Activated naive CD4-positive, alpha-beta T cell (primary cell): ENCODE measurements around the gene CSKMT.
"Not testable (repeated sequence)": the region's sequence is repeated elsewhere in the genome, so short reads cannot be mapped to it uniquely, and the experiment has no call there.

Experiments
- DNase-seq, 4 experiments: peaks; one replicate each; lab custom pipeline; 2025; lab: John Stamatoyannopoulos, UW

Gene CSKMT

GRCh38 chr11:62689421-62690183, 24.5 kb downstream of the CSKMT start, which contains the start of gene LRRN4CL:
TSS of gene LRRN4CL (minus strand) at chr11:62689530. CDS start at chr11:62688508, 1,022 bp downstream.
- no peak for DNase-seq

DNA sequence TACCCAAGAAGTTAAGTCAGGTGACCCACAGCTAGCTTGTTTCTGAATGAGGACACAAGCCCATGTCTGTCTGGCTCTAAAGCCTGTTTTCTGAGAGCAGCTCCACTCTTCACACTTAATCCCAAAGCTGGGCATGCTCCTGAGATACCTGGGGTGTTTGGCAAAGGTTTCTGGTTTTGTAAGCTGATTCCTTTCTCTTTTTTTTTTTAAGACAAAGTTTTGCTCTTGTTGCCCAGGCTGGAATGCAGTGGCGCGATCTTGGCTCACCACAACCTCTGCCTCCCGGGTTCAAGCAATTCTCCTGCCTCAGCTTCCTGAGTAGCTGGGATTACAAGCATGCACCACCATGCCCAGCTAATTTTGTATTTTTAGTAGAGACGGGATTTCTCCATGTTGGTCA, 28.5 kb downstream of the CSKMT start:
- DNase-seq: not testable (repeated sequence)

- DNase-seq: peak; percentile 15 to 65 (median 51)
Observed at GRCh38 chr11:62694455-62695167, 29.5 kb downstream of the CSKMT start.

GRCh38 chr11:62702246-62702645, 37.1 kb downstream of the CSKMT start:
- no peak for DNase-seq

DNA sequence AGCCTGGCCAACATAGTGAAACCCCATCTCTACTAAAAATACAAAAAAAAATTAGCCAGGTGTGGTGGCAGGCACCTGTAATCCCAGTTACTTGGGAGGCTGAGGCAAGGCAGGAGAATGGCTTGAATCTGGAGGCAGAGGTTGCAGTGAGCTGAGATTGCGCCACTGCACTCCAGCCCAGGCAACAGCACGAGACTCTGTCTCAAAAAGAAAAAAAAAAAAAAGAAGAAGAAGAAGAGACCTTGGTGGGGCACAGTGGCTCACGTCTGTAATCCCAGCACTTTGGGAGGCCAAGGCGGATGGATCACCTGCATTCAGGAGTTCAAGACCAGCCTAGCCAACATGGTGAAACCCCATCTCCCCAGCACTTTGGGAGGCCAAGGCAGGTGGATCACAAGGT, 38.8 kb downstream of the CSKMT start:
- DNase-seq: not testable (repeated sequence)

GRCh38 chr11:62705413-62705812, 40.3 kb downstream of the CSKMT start:
- DNase-seq: no peak

- peak; percentile 83 to 95 (median 94) for DNase-seq
Observed at GRCh38 chr11:62705880-62706849, 41.1 kb downstream of the CSKMT start.

GRCh38 chr11:62706850-62707247, 41.7 kb downstream of the CSKMT start:
- DNase-seq: no peak

- DNase-seq: no peak
Observed at GRCh38 chr11:62707277-62707861, 42.3 kb downstream of the CSKMT start, which contains the start of the genes BSCL2 and GNG3. TSS of gene BSCL2 (minus strand) at chr11:62707424. CDS start at chr11:62707195, 229 bp downstream. TSS of gene GNG3 (plus strand) at chr11:62707676. CDS start at chr11:62708296, 620 bp downstream.

GRCh38 chr11:62708392-62708791, 43.3 kb downstream of the CSKMT start:
- DNase-seq: no peak

- peak in 1 of 4 experiments; percentile 48 for DNase-seq
Observed at GRCh38 chr11:62708793-62709192, 43.7 kb downstream of the CSKMT start.

DNA sequence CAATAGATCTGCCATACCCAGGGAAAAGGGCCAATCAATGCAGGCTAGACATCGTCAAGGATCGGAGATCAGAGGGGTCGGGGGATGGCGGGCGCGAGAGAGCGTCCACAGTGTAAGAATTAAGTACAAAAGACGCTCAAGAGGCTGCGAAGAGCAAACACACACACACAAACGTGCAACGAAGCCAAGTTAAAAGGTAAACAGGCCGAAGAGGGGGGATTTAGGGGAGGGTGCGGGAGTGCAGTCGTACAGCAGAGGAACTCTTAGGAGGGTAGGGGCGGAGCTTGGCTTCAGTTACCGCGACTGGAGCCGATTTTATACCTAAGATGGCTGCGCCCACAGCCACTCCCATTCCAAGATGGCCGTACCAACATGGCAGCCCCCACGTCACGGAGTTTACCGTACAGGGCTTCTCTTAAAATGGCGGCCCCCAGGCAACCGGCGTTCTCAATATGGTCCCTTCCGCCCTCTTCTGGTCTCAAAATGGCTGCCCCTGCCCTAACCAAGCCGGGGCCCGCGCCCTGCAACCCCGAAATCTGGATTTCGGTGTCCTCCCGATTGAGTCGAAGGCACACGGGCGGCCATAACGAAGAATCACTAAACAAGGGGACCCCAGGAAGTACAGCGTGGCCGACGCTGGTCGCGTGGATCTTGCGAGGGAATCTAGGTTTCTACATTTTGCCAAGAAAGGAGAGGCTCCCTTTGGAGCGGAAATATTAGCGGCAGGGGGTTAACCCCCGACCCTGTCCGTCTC, 44.3 kb downstream of the CSKMT start:
- peak; percentile 81 to 93 (median 88) for DNase-seq

DNA sequence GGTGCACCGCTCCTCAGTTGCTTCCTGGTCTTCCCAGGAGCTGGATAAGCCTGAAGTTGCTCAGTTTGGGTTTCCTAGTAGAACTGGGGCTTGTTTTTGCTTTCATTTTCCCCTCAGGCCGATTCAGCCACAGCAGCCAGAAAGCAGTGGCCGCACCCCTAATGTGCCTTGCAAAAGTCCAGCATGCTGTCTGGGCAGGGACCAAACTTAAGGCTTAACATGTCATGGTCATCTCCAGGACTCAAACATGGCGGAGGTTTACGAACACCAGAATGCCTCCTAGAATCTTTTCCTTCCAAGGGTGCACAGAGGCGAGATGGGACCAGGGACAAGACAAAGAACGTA, 44.9 kb downstream of the CSKMT start:
- peak in 1 of 4 experiments; percentile 37 for DNase-seq

DNA sequence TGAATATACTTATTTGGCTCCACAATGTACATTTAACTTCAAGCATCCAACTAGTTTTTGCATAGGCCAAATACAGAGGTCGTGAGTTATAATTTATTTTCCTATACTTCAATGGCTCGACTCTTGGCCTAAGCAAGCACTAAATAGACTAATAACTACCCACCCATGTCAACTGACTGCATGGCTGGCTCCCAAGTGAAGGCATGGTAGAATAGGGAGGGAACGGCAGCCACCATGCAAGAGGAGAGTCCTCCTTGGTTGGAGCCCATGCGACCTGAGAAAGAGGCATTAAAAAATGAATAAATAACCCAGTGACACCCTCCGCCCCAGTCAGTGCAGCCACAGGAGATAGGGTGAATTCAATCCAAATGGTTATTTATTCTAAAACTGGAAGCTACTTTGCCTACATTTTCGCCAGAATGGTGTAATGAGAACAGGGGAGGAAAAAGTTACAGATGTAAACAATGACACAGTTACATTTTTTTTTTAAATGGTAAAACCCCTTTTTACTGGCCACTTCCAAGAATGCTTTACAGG, 47.2 kb downstream of the CSKMT start:
- DNase-seq: no peak

DNA sequence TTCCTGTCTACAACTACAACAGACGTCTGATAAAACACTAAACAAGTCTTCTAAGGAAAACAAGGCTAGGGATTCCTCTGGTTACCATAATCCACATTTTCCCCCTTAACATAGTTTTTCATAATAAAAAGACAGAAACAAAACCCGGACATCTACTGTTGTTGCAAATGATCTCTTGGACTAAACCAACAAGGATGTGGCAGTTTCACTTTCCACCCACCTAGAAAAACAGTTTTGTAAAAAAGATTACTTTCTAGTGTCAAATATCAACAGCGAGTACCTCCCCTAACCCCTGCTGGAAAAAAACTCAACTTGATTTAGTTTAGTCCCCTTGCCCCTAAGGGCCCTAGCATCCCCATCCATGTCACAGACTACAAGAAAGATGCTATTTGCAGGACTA, 47.7 kb downstream of the CSKMT start:
- DNase-seq: no peak

DNA sequence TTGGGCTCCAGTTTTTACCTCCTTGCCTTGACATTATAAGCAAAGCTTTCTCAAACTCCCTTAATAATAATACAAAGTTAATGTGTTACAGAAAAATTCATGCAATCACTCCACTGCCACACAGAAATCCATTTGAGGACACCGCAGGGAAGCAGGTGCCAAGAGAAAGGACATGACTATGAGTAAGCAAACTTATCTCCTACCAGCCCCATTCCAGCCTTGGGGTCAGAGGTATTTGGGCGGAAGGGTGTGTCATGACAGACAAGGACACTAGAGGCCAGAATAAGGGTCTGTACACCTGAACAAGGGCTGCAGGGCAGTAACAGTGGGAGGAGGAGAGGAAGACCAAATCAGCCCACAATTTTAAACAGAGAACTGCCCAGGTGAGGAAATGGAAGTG, 48.2 kb downstream of the CSKMT start:
- DNase-seq: no peak

- DNase-seq: no peak
Observed at GRCh38 chr11:62715150-62716130, 50.3 kb downstream of the CSKMT start.

DNA sequence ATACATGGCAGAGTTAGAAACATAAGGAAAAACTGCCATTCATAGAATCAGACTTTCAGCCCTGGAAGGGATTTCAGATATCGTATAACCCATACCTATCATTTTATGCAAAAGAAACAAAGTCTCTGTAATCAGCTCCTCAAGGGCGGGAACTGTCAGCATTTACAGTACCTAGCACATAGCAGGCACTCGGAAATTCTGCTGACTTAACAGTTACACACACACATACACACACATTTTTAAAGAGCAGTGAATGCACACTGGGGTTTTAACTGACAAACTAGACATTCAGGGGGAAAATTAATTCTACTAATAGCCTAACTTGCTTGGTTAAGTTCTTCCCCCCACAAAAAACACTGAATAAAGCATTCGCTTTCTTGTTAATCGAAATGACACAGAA, 51.1 kb downstream of the CSKMT start:
- no peak for DNase-seq

- DNase-seq: no peak
Observed at GRCh38 chr11:62716816-62717215, 51.7 kb downstream of the CSKMT start.
